NCI-H524 treated with DMSO at 0.1 percent for 48 hours (cell line): Measurements from ENCODE around the gene CACNA1B.

Experiments used
- DNase-seq: peaks from one replicate; lab custom pipeline; 2025; lab: John Stamatoyannopoulos, UW

CACNA1B gene

GRCh38 chr9:138053321-138053868 is 175.8 kb downstream of the CACNA1B start:
- DNase-seq: no peak

- no peak for DNase-seq
Observed at GRCh38 chr9:138053996-138054752, 176.6 kb downstream of the CACNA1B start.

- no peak for DNase-seq
Observed at GRCh38 chr9:138057726-138058125, 180.1 kb downstream of the CACNA1B start.

GRCh38 chr9:138058181-138058580 is 180.6 kb downstream of the CACNA1B start:
- DNase-seq: no peak

- no peak for DNase-seq
Observed at GRCh38 chr9:138059196-138059595, 181.6 kb downstream of the CACNA1B start.

GRCh38 chr9:138060365-138060764 is 182.8 kb downstream of the CACNA1B start:
- no peak for DNase-seq

GRCh38 chr9:138060881-138061280 is 183.3 kb downstream of the CACNA1B start:
- no peak for DNase-seq

- DNase-seq: no peak
Observed at GRCh38 chr9:138061631-138062030, 184.0 kb downstream of the CACNA1B start.

- DNase-seq: no peak
Observed at GRCh38 chr9:138062196-138062595, 184.6 kb downstream of the CACNA1B start.

GRCh38 chr9:138063033-138063432 is 185.5 kb downstream of the CACNA1B start:
- no peak for DNase-seq

- DNase-seq: no peak
Observed at GRCh38 chr9:138063785-138064184, 186.2 kb downstream of the CACNA1B start.

GRCh38 chr9:138064547-138064946 is 187.0 kb downstream of the CACNA1B start:
- no peak for DNase-seq

- no peak for DNase-seq
Observed at GRCh38 chr9:138065287-138065686, 187.7 kb downstream of the CACNA1B start.

- DNase-seq: no peak
Observed at GRCh38 chr9:138066049-138066448, 188.5 kb downstream of the CACNA1B start.

- no peak for DNase-seq
Observed at GRCh38 chr9:138067613-138068367, 190.2 kb downstream of the CACNA1B start.

GRCh38 chr9:138068601-138069035 is 191.0 kb downstream of the CACNA1B start:
- DNase-seq: no peak

- DNase-seq: no peak
Observed at GRCh38 chr9:138069731-138070456, 192.3 kb downstream of the CACNA1B start.

- DNase-seq: no peak
Observed at GRCh38 chr9:138070815-138071214, 193.2 kb downstream of the CACNA1B start.

GRCh38 chr9:138071292-138071691 is 193.7 kb downstream of the CACNA1B start:
- no peak for DNase-seq

GRCh38 chr9:138071731-138072130 is 194.1 kb downstream of the CACNA1B start:
- no peak for DNase-seq

- no peak for DNase-seq
Observed at GRCh38 chr9:138072161-138072842, 194.7 kb downstream of the CACNA1B start.

- DNase-seq: no peak
Observed at GRCh38 chr9:138072897-138073296, 195.3 kb downstream of the CACNA1B start.
